Neuron (in vitro differentiated cells): Measurements from ENCODE around the gene SCTR.
"Not testable (repeated sequence)": the region's sequence is repeated elsewhere in the genome, so short reads cannot be mapped to it uniquely, and the experiment has no call there.

Source experiments
- H2AFZ ChIP-seq: one replicate; pipeline ENCODE4 v1.6.1; 2013; ENCODE audit warnings: low read depth, mild to moderate bottlenecking, inconsistent platforms, low read length, moderate library complexity
- H3K27me3 ChIP-seq: one replicate; pipeline ENCODE4 v1.6.1; 2013; ENCODE audit warnings: low read length; ENCODE audit not compliant: insufficient read depth
- H3K36me3 ChIP-seq: one replicate; pipeline ENCODE4 v1.6.1; 2013; ENCODE audit warnings: low read length; ENCODE audit not compliant: insufficient read depth
- H3K4me1 ChIP-seq: one replicate; pipeline ENCODE4 v1.6.1; 2013; ENCODE audit warnings: low read length; ENCODE audit not compliant: insufficient read depth
- H3K4me3 ChIP-seq: 2 replicates; pipeline ENCODE4 v1.5.1; 2013; ENCODE audit warnings: mild to moderate bottlenecking, low read length, moderate library complexity
- H3K9me3 ChIP-seq: one replicate; pipeline ENCODE4 v1.6.1; 2013; ENCODE audit warnings: low read length

SCTR gene

GRCh38 chr2:119421304-119421703, 103.0 kb downstream of the SCTR start:
- H3K4me3 ChIP-seq, result no peak overlapping the region

GRCh38 chr2:119419803-119420508, 104.3 kb downstream of the SCTR start:
- no peak overlapping the region for H2AFZ ChIP-seq
- no peaks in the 10 kb centered on the region for H3K27me3 ChIP-seq
- no peaks in the 10 kb centered on the region for H3K36me3 ChIP-seq
- no peak overlapping the region for H3K4me3 ChIP-seq
- peaks cover 13% of the 10 kb centered on the region for H3K4me1 ChIP-seq
- peaks cover 3% of the 10 kb centered on the region for H3K9me3 ChIP-seq

More at GRCh38 chr2:119421304-119421703, 103.0 kb downstream of the SCTR start:
- H3K27me3 ChIP-seq, result no peaks in the 10 kb centered on the region
- H2AFZ ChIP-seq, result no peak overlapping the region
- no peaks in the 10 kb centered on the region for H3K36me3 ChIP-seq
- peaks cover 13% of the 10 kb centered on the region for H3K4me1 ChIP-seq
- H3K9me3 ChIP-seq, result peaks cover 3% of the 10 kb centered on the region

GRCh38 chr2:119419065-119419464, 105.2 kb downstream of the SCTR start:
- H2AFZ ChIP-seq, result no peak overlapping the region
- no peaks in the 10 kb centered on the region for H3K27me3 ChIP-seq
- peaks cover 3% of the 10 kb centered on the region for H3K9me3 ChIP-seq
- no peak overlapping the region for H3K4me3 ChIP-seq
- no peaks in the 10 kb centered on the region for H3K36me3 ChIP-seq
- peaks cover 16% of the 10 kb centered on the region for H3K4me1 ChIP-seq

GRCh38 chr2:119417908-119418307, 106.4 kb downstream of the SCTR start:
- Histone ChIP-seq H3K4me1 (peaks cover 18% of the 10 kb centered on the region), H3K36me3 (no peaks in the 10 kb centered on the region), H3K9me3 (peaks cover 3% of the 10 kb centered on the region), H3K4me3 (no peak overlapping the region), H2AFZ (no peak overlapping the region), H3K27me3 (no peaks in the 10 kb centered on the region)

- Histone ChIP-seq H3K36me3 (no peaks in the 10 kb centered on the region), H3K9me3 (peaks cover 3% of the 10 kb centered on the region), H3K4me1 (peaks cover 10% of the 10 kb centered on the region), H2AFZ (no peak overlapping the region), H3K4me3 (no peak overlapping the region), H3K27me3 (no peaks in the 10 kb centered on the region)
Observed at GRCh38 chr2:119416299-119416923, 107.9 kb downstream of the SCTR start.

GRCh38 chr2:119415630-119416029, 108.7 kb downstream of the SCTR start:
- no peaks in the 10 kb centered on the region for H3K9me3 ChIP-seq
- H3K36me3 ChIP-seq, result no peaks in the 10 kb centered on the region
- H2AFZ ChIP-seq, result no peak overlapping the region
- H3K4me3 ChIP-seq, result no peak overlapping the region
- no peaks in the 10 kb centered on the region for H3K27me3 ChIP-seq
- H3K4me1 ChIP-seq, result peaks cover 10% of the 10 kb centered on the region

- Histone ChIP-seq H2AFZ (no peak overlapping the region), H3K4me1 (peaks cover 10% of the 10 kb centered on the region), H3K27me3 (no peaks in the 10 kb centered on the region), H3K4me3 (no peak overlapping the region), H3K9me3 (no peaks in the 10 kb centered on the region), H3K36me3 (no peaks in the 10 kb centered on the region)
Observed at GRCh38 chr2:119414894-119415293, 109.4 kb downstream of the SCTR start.

GRCh38 chr2:119409506-119409905, 114.8 kb downstream of the SCTR start:
- Histone ChIP-seq H3K4me3 (no peak overlapping the region), H3K36me3 (no peaks in the 10 kb centered on the region), H3K27me3 (no peaks in the 10 kb centered on the region)

GRCh38 chr2:119408221-119408619, 116.1 kb downstream of the SCTR start:
- no peaks in the 10 kb centered on the region for H3K4me1 ChIP-seq
- H2AFZ ChIP-seq, result no peak overlapping the region
- no peaks in the 10 kb centered on the region for H3K27me3 ChIP-seq
- H3K4me3 ChIP-seq, result no peak overlapping the region
- no peaks in the 10 kb centered on the region for H3K36me3 ChIP-seq
- no peaks in the 10 kb centered on the region for H3K9me3 ChIP-seq

More at GRCh38 chr2:119409506-119409905, 114.8 kb downstream of the SCTR start:
- Histone ChIP-seq H2AFZ (no peak overlapping the region), H3K9me3 (no peaks in the 10 kb centered on the region), H3K4me1 (peaks cover 10% of the 10 kb centered on the region)

- Histone ChIP-seq H3K36me3 (no peaks in the 10 kb centered on the region), H3K4me3 (no peak overlapping the region), H3K9me3 (no peaks in the 10 kb centered on the region), H2AFZ (no peak overlapping the region), H3K27me3 (no peaks in the 10 kb centered on the region), H3K4me1 (no peaks in the 10 kb centered on the region)
Observed at GRCh38 chr2:119407430-119408220, 116.7 kb downstream of the SCTR start.

- no peaks in the 10 kb centered on the region for H3K36me3 ChIP-seq
- H3K4me1 ChIP-seq, result no peaks in the 10 kb centered on the region
- H3K27me3 ChIP-seq, result no peaks in the 10 kb centered on the region
- no peak overlapping the region for H3K4me3 ChIP-seq
- no peak overlapping the region for H2AFZ ChIP-seq
- H3K9me3 ChIP-seq, result no peaks in the 10 kb centered on the region
Observed at GRCh38 chr2:119405151-119405550, 119.1 kb downstream of the SCTR start.

GRCh38 chr2:119403618-119404017, 120.7 kb downstream of the SCTR start:
- not testable (repeated sequence) for H3K4me1 ChIP-seq

More at GRCh38 chr2:119403618-119404017, 120.7 kb downstream of the SCTR start:
- not testable (repeated sequence) for H3K36me3 ChIP-seq, H3K27me3 ChIP-seq, H3K9me3 ChIP-seq, H2AFZ ChIP-seq, H3K4me3 ChIP-seq
